A673 (cell line): ENCODE measurements around the gene SEMA6C. TPM values are rescaled to one million over a fixed set of nuclear protein-coding genes. Genes with fewer than 3 reads are reported as not detected.
"Not testable (repeated sequence)": the region's sequence is repeated elsewhere in the genome, so short reads cannot be mapped to it uniquely, and the experiment has no call there.

Source experiments
- BruUV-seq: library from RNA; stranded (reverse); fragments of 400-500 nt; replicated peaks from 2 replicates; lab custom pipeline; 2021; lab: Mats Ljungman, UMichigan
- CTCF ChIA-PET: fragments of 300-600 bp; sonication (Branson Sonifier 250); formaldehyde crosslinking; loops from one replicate; lab custom pipeline; 2022; ENCODE audit warnings: antibody characterized with exemption; lab: Charles Lee
- POLR2A ChIA-PET: fragments of 300-600 bp; sonication (Branson Sonifier 250); formaldehyde crosslinking; loops from one replicate; lab custom pipeline; 2022; ENCODE audit warnings: antibody characterized with exemption; ENCODE audit not compliant: low non-redundant PET; lab: Charles Lee
- DNase-seq: peaks from one replicate; pipeline ENCODE4 v3.0.0-alpha.2; 2015; ENCODE audit warnings: low spot score
- H3K27ac ChIP-seq: fragments of 200-600 bp; sonication (generic); 2 replicates; pipeline ENCODE4 v1.5.1; 2016; ENCODE audit warnings: mixed run types, low read depth, mild to moderate bottlenecking, mixed read lengths, antibody characterized with exemption, low read length; ENCODE audit not compliant: poor library complexity, severe bottlenecking
- H3K27me3 ChIP-seq: fragments of 200-600 bp; sonication (generic); replicated peaks from 2 replicates; pipeline ENCODE4 v1.6.1; 2017; ENCODE audit warnings: mixed run types, low read depth, mild to moderate bottlenecking, mixed read lengths, antibody characterized with exemption, low read length; ENCODE audit not compliant: insufficient read depth, poor library complexity
- H3K36me3 ChIP-seq: fragments of 200-600 bp; sonication (generic); 2 replicates; pipeline ENCODE4 v1.6.1; 2016; ENCODE audit warnings: mixed run types, mild to moderate bottlenecking, mixed read lengths, antibody characterized with exemption, low read length; ENCODE audit not compliant: insufficient read depth, poor library complexity, severe bottlenecking
- H3K4me1 ChIP-seq: fragments of 200-600 bp; sonication (generic); 2 replicates; pipeline ENCODE4 v1.6.1; 2017; ENCODE audit warnings: mixed run types, mild to moderate bottlenecking, mixed read lengths, antibody characterized with exemption, low read length; ENCODE audit not compliant: insufficient read depth, poor library complexity, severe bottlenecking
- H3K4me3 ChIP-seq: fragments of 200-600 bp; sonication (generic); 2 replicates; pipeline ENCODE4 v1.5.1; 2016; ENCODE audit warnings: low read depth, mixed run types, mild to moderate bottlenecking, mixed read lengths, low read length; ENCODE audit not compliant: poor library complexity, severe bottlenecking
- H3K9me3 ChIP-seq: fragments of 200-600 bp; sonication (generic); 2 replicates; pipeline ENCODE4 v1.6.1; 2016; ENCODE audit warnings: mixed run types, low read depth, mild to moderate bottlenecking, mixed read lengths, antibody characterized with exemption, low read length; ENCODE audit not compliant: poor library complexity, severe bottlenecking
- EZH2 ChIP-seq: fragments of 200-600 bp; sonication (generic); IDR thresholded peaks from 2 replicates; pipeline ENCODE4 v1.6.1; 2017; ENCODE audit warnings: borderline replicate concordance, low read depth, mild to moderate bottlenecking, mixed read lengths, antibody characterized with exemption, low read length; ENCODE audit not compliant: poor library complexity, severe bottlenecking
- intact Hi-C: fragments of 100-400 bp; cut with micrococcal nuclease; formaldehyde crosslinking; loops from one replicate; pipeline ENCODE4 v1.10.0; 2022; ENCODE audit not compliant: unreplicated experiment
- total RNA-seq: library from RNA; stranded (reverse); gene quantifications from 2 replicates; pipeline ENCODE4 v1.2.3, GENCODE V29; 2021
- TF ChIP-seq, protein P1 (sequence below): fragments of 300-800, 200-600 bp; sonication (generic); conservative IDR thresholded peaks from 2 replicates; pipeline ENCODE4 v1.5.1; 2017; ENCODE audit warnings: low read depth, mild to moderate bottlenecking, antibody characterized with exemption, low read length, moderate library complexity, mixed read lengths

SEMA6C gene
- total RNA-seq, 1 experiment from 2014 or later: 4.7 TPM

DNA sequence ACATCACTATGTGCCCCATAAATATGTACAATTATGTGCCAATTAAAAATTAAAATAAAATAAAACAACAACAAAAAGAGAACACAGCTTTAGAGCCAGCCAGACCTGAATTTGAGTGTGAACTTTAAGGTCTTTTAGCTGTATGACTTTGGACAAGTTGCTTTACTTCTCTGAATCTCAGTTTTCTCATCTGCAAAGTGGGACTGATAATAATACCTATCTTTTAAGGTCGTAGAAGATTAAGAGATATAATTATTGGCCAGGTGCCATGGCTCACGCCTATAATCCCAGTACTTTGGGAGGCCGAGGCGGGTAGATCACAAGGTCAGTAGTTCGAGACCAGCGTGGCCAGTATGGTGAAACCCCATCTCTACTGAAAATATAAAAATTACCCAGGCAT is 46.9 kb upstream of the SEMA6C start:
- intact Hi-C loops: no loop called here
- no peak overlapping the region for H3K27ac ChIP-seq
- TF ChIP-seq, protein P1, sequence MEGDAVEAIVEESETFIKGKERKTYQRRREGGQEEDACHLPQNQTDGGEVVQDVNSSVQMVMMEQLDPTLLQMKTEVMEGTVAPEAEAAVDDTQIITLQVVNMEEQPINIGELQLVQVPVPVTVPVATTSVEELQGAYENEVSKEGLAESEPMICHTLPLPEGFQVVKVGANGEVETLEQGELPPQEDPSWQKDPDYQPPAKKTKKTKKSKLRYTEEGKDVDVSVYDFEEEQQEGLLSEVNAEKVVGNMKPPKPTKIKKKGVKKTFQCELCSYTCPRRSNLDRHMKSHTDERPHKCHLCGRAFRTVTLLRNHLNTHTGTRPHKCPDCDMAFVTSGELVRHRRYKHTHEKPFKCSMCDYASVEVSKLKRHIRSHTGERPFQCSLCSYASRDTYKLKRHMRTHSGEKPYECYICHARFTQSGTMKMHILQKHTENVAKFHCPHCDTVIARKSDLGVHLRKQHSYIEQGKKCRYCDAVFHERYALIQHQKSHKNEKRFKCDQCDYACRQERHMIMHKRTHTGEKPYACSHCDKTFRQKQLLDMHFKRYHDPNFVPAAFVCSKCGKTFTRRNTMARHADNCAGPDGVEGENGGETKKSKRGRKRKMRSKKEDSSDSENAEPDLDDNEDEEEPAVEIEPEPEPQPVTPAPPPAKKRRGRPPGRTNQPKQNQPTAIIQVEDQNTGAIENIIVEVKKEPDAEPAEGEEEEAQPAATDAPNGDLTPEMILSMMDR: no peak
- TF ChIP-seq EZH2: no peak
- no peak for DNase-seq
- H3K4me1 ChIP-seq: peaks cover 5% of the 10 kb centered on the region
- no peaks in the 10 kb centered on the region for H3K9me3 ChIP-seq
- ChIA-PET CTCF (no interaction called here), POLR2A (no interaction called here)
- H3K4me3 ChIP-seq: no peak overlapping the region
- no peaks in the 10 kb centered on the region for H3K27me3 ChIP-seq
- no TSS peak for BruUV-seq
- no peaks in the 10 kb centered on the region for H3K36me3 ChIP-seq

DNA sequence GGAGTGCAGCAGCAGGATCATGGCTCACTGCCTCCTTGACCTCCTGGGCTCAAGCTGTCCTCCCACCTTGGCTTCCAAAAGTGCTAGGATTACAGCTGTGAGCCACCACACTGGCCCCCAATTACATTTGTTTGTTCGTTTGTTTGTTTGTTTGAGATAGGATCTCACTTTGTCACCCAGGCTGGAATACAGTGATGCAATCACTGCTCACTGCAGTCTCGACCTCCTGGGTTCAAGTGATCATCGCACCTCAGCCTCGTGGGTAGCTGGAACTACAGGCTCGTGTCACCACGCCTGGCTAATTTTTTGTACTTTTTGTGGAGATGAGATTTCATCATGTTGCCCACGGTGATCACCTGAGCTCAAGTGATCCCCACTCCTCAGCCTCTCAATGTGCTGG is 45.6 kb upstream of the SEMA6C start:
- intact Hi-C loops: no loop called here
- TF ChIP-seq, protein P1: no peak
- no peak for TF ChIP-seq EZH2
- H3K27me3 ChIP-seq: no peaks in the 10 kb centered on the region
- peaks cover 5% of the 10 kb centered on the region for H3K4me1 ChIP-seq
- H3K4me3 ChIP-seq: no peak overlapping the region
- no peak overlapping the region for H3K27ac ChIP-seq
- no peaks in the 10 kb centered on the region for H3K36me3 ChIP-seq
- no peaks in the 10 kb centered on the region for H3K9me3 ChIP-seq
- DNase-seq: no peak
- no TSS peak for BruUV-seq
- ChIA-PET POLR2A (no interaction called here), CTCF (no interaction called here)

DNA sequence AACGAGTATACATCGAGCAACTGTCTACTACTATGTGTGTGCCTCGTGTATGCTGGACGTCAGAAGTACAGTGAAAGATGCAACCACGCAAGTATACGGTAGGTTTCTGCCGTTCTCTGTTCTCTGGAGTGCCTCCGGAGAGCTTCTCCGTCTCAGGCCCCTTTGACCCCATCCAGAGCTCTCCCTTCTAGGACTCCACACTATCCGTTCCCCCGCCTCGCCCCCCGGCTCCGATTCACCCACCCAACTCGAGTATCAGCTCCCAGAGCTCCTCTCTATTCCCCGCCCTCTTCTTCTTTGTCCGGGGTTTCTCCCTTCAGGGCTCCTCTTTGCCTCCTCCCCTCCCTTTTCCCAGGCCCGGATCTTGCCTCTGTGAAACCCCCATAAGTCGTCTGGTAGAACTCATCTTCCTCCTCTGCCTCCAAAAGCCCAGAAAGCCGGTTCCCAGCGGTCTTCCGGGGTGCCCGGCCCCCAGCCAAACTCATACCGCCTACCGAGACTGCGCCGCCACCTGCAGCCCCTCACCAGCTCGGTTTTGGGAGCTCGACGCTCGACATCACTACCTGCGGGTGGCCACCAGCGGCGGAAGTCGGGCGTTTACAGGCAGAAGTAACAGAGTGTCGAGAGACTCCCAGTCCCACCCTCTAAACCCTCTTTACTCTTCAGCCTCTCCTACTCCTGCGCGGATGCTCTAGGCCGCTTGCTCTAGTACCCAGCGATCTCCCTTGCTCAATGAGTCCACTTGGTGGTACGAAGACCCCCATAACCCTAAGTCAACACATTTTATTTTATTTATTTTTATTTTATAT is 43.4 kb upstream of the SEMA6C start, which contains the start of gene VPS72:
Gene VPS72 (minus strand): TSS at position 561 of the 809 bp plus-strand sequence. CDS start 76 bp downstream, at position 485.
- Histone ChIP-seq H3K4me1 (peaks cover 5% of the 10 kb centered on the region), H3K27ac (peak within 1 kb of the TSS; percentile 86), H3K36me3 (peaks cover 10% of the 10 kb centered on the region), H3K9me3 (no peaks in the 10 kb centered on the region), H3K27me3 (no peaks in the 10 kb centered on the region), H3K4me3 (peak within 1 kb of the TSS; percentile 80)
- POLR2A ChIA-PET: no interaction called here
- CTCF ChIA-PET: interaction anchor here (0.6 kb wide), 1 partner anchor 1114 kb away, joined by 3 read pairs; no protein-coding TSS in a partner anchor
- TF ChIP-seq EZH2: no peak
- TF ChIP-seq, protein P1: no peak
- intact Hi-C loops: no loop called here
- no TSS peak for BruUV-seq
- peak; percentile 96 for DNase-seq

DNA sequence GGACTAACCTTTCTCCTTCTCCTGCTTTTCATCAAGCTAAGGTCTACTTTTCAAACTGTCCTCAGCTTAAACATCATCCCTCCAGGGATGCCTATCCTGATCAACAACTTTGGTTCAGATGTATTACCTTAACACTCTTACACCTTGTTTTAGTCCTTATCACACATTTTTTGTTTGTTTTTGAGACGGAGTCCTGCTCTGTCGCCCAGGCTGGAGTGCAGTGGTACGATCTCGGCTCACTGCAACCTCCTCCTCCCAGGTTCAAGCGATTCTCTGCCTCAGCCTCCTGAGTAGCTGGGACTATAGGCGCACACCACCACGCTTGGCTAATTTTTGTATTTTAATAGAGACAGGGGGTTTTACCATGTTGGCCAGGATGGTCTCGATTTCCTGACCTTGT is 42.2 kb upstream of the SEMA6C start:
- H3K27ac ChIP-seq: peak overlapping the region; percentile 86
- peaks cover 21% of the 10 kb centered on the region for H3K36me3 ChIP-seq
- H3K4me1 ChIP-seq, DNase-seq, intact Hi-C loops, H3K27me3 ChIP-seq, POLR2A ChIA-PET, CTCF ChIA-PET, H3K9me3 ChIP-seq, BruUV-seq: not testable (repeated sequence)
- H3K4me3 ChIP-seq: peak overlapping the region; percentile 80
